HepG2 (cell line): ENCODE measurements around the gene THEM5. TPM values are rescaled to one million over a fixed set of nuclear protein-coding genes. Genes with fewer than 3 reads are reported as not detected.

Source experiments
- ATAC-seq: fragments of 200-7000 bp; cut with Tn5 transposase; 3 replicates; pipeline ENCODE4 v1.9.1; 2020; ENCODE audit warnings: mild to moderate bottlenecking, moderate library complexity
- BruUV-seq: library from RNA; stranded (reverse); fragments of 400-500 nt; replicated peaks from 2 replicates; lab custom pipeline; 2021; lab: Mats Ljungman, UMichigan
- CTCF ChIA-PET: fragments of 300-600 bp; formaldehyde crosslinking; extraction: SDS; loops from one replicate; lab custom pipeline; 2021; ENCODE audit warnings: low total read pairs, inconsistent platforms, low intra/inter-chr PET ratio; lab: Yijun Ruan, JAX
- POLR2A ChIA-PET: fragments of 350-600 bp; sonication (Branson Sonifier 250); formaldehyde crosslinking; loops from one replicate; lab custom pipeline; 2020; ENCODE audit warnings: antibody characterized with exemption, inconsistent platforms; lab: Yijun Ruan, JAX
- DNase-seq: peaks from one replicate; pipeline ENCODE4 v3.0.0-alpha.2; 2015; ENCODE audit warnings: low spot score
- FAIRE-seq: peaks from 3 replicates; lab custom pipeline; 2011; peaks lifted over from hg19 to GRCh38; lab: Jason Lieb, UNC
- H2AFZ ChIP-seq: one replicate; pipeline ENCODE4 v1.6.1; 2011; ENCODE audit warnings: low read length, inconsistent platforms
- H3K27ac ChIP-seq: fragments of 300-600 bp; 3 replicates; pipeline ENCODE4 v1.8.0; 2011; ENCODE audit warnings: mixed run types, mild to moderate bottlenecking, mixed read lengths, low read length, inconsistent platforms; ENCODE audit not compliant: insufficient read depth; ENCODE audit errors: extremely low read length
- H3K27me3 ChIP-seq, 2 experiments: fragments of 200-600 bp in 1 of 2; 2 replicates in 1 of 2; 3 replicates in 1 of 2; pipeline versions ENCODE4 v1.6.0 to v1.8.0; 2011; ENCODE audit warnings: low read length in 2 of 2, mild to moderate bottlenecking in 2 of 2, moderate library complexity in 2 of 2, inconsistent platforms in 1 of 2; ENCODE audit not compliant: insufficient read depth in 2 of 2, control insufficient read depth in 1 of 2
- H3K36me3 ChIP-seq, 2 experiments: fragments of 200-600 bp in 1 of 2; replicated peaks in 1 of 2; 2 replicates in 1 of 2; 3 replicates in 1 of 2; pipeline versions ENCODE4 v1.5.1 to v1.8.0; 2011; ENCODE audit warnings: low read length in 2 of 2, inconsistent platforms in 1 of 2; ENCODE audit not compliant: insufficient read depth in 2 of 2, control insufficient read depth in 1 of 2
- H3K4me1 ChIP-seq: 2 replicates; pipeline ENCODE4 v1.5.1; 2012; ENCODE audit warnings: low read length, inconsistent platforms; ENCODE audit not compliant: insufficient read depth
- H3K4me2 ChIP-seq: 2 replicates; pipeline ENCODE4 v1.6.0; 2011; ENCODE audit warnings: low read depth, low read length, inconsistent platforms
- H3K4me3 ChIP-seq, 3 experiments: fragments of 200-600 bp in 1 of 3; sonication (generic), shearing (Covaris generic) in 1 of 3; replicated peaks in 1 of 3; 2 replicates each; pipeline ENCODE4 v1.5.1; 2011 to 2016; ENCODE audit warnings: low read length in 3 of 3, inconsistent platforms in 2 of 3, low read depth in 2 of 3, mild to moderate bottlenecking in 2 of 3, control low read depth in 1 of 3, mixed read lengths in 1 of 3; ENCODE audit not compliant: insufficient read depth in 1 of 3
- H3K79me2 ChIP-seq: one replicate; pipeline ENCODE4 v1.6.1; 2011; ENCODE audit warnings: low read length, inconsistent platforms; ENCODE audit not compliant: insufficient read depth
- H3K9ac ChIP-seq: 2 replicates; pipeline ENCODE4 v1.6.0; 2011; ENCODE audit warnings: mild to moderate bottlenecking, low read depth, low read length, inconsistent platforms; ENCODE audit not compliant: insufficient read depth
- H3K9me3 ChIP-seq: 2 replicates; pipeline ENCODE4 v1.5.1; 2012; ENCODE audit warnings: mild to moderate bottlenecking, low read length
- H4K20me1 ChIP-seq: 2 replicates; pipeline ENCODE4 v1.6.0; 2011; ENCODE audit warnings: inconsistent platforms, mild to moderate bottlenecking, low read length, moderate library complexity; ENCODE audit not compliant: insufficient read depth
- ESRRA ChIP-seq: sonication (generic); formaldehyde crosslinking; IDR thresholded peaks from 2 replicates; pipeline ENCODE4 v1.5.1; 2020; ENCODE audit warnings: mild to moderate bottlenecking, low read depth, missing genetic modification reagents
- FOSL2 ChIP-seq: sonication (generic); formaldehyde crosslinking; IDR thresholded peaks from 2 replicates; pipeline ENCODE4 v1.4.0; 2020; ENCODE audit warnings: missing genetic modification reagents
- FOXP4 ChIP-seq: sonication (generic); formaldehyde crosslinking; IDR thresholded peaks from 2 replicates; pipeline ENCODE4 v1.4.0; 2020; ENCODE audit warnings: missing genetic modification reagents
- IKZF5 ChIP-seq: IDR thresholded peaks from 2 replicates; pipeline ENCODE4 v1.6.1; 2018; ENCODE audit warnings: missing genetic modification reagents, mild to moderate bottlenecking, missing compliant biosample characterization
- KDM5B ChIP-seq: sonication (generic); formaldehyde crosslinking; IDR thresholded peaks from 2 replicates; pipeline ENCODE4 v1.4.0; 2020; ENCODE audit warnings: missing genetic modification reagents, mild to moderate bottlenecking, borderline replicate concordance
- KLF6 ChIP-seq: IDR thresholded peaks from 2 replicates; pipeline ENCODE4 v1.8.0; 2016; ENCODE audit warnings: missing biosample characterization, missing genetic modification reagents
- NCOA2 ChIP-seq: sonication (generic); formaldehyde crosslinking; IDR thresholded peaks from 2 replicates; pipeline ENCODE4 v1.8.0; 2022; ENCODE audit warnings: inconsistent platforms
- PAF1 ChIP-seq: IDR thresholded peaks from 2 replicates; pipeline ENCODE4 v1.6.1; 2016; ENCODE audit warnings: missing genetic modification reagents, missing compliant biosample characterization
- POLR2AphosphoS5 ChIP-seq: IDR thresholded peaks from 2 replicates; pipeline ENCODE4 v1.6.1; 2012; ENCODE audit warnings: low read depth, low read length
- SNAPC2 ChIP-seq: sonication (generic); formaldehyde crosslinking; IDR thresholded peaks from 2 replicates; pipeline ENCODE4 v1.8.1; 2022; ENCODE audit warnings: mild to moderate bottlenecking, missing genetic modification reagents
- TFAP4 ChIP-seq: sonication (generic); IDR thresholded peaks from 2 replicates; pipeline ENCODE4 v1.6.1; 2016; ENCODE audit warnings: low read depth, borderline replicate concordance
- TSC22D2 ChIP-seq: sonication (generic); formaldehyde crosslinking; IDR thresholded peaks from 2 replicates; pipeline ENCODE4 v1.5.1; 2020; ENCODE audit warnings: missing genetic modification reagents, mild to moderate bottlenecking, borderline replicate concordance
- U2AF2 ChIP-seq: fragments of 200-400 bp; formaldehyde crosslinking; IDR thresholded peaks from 2 replicates; pipeline ENCODE4 v1.6.1; 2017; ENCODE audit warnings: low read depth, mild to moderate bottlenecking, low read length
- ZBTB7A ChIP-seq: sonication (generic); formaldehyde crosslinking; IDR thresholded peaks from 2 replicates; pipeline ENCODE4 v1.8.0; 2022; ENCODE audit warnings: mild to moderate bottlenecking, missing genetic modification reagents
- ZKSCAN5 ChIP-seq: sonication (generic); formaldehyde crosslinking; IDR thresholded peaks from 2 replicates; pipeline ENCODE4 v1.5.1; 2020; ENCODE audit warnings: mild to moderate bottlenecking, missing genetic modification reagents
- ZNF263 ChIP-seq: sonication (generic); formaldehyde crosslinking; IDR thresholded peaks from 2 replicates; pipeline ENCODE4 v1.4.0; 2020; ENCODE audit warnings: missing genetic modification reagents
- ZZZ3 ChIP-seq: sonication (generic); formaldehyde crosslinking; IDR thresholded peaks from 2 replicates; pipeline ENCODE4 v1.4.0; 2020; ENCODE audit warnings: missing genetic modification reagents, mild to moderate bottlenecking, borderline replicate concordance
- WGBS: methylation state at CpG from one replicate; pipeline ENCODE4 v1.1.6; 2017; ENCODE audit warnings: low lambda C conversion rate; 5-methylcytosine and 5-hydroxymethylcytosine counted together
- in situ Hi-C: cut with HindIII; loops from 2 replicates; pipeline ENCODE4 v1.10.0; 2017; ENCODE audit warnings: low pct_unique_long_range_greater_than_20kb; ENCODE audit not compliant: extremely low pct_ligation_motif_present
- intact Hi-C: fragments of 100-400 bp; cut with micrococcal nuclease; formaldehyde crosslinking; loops from one replicate; pipeline ENCODE4 v1.10.0; 2022; ENCODE audit not compliant: unreplicated experiment
- polyA plus RNA-seq, 8 experiments: library from polyadenylated mRNA; depleted of rRNA in 3 of 8; stranded (reverse) in 7 of 8; unstranded in 1 of 8; fragments of >200 nt; fragmentation: Illumina TruSeq in 4 of 8; extraction: Trizol in 4 of 8; gene quantifications; 2 replicates each; pipeline versions ENCODE4 v1.2.1 to v1.2.3, GENCODE V29; 2011 to 2016; ENCODE audit warnings: low read depth in 4 of 8, missing spikeins in 1 of 8, mixed read lengths in 1 of 8; ENCODE audit not compliant: insufficient read depth in 1 of 8
- total RNA-seq, 5 experiments: library from RNA; depleted of rRNA; stranded (reverse); fragments of >200 nt; fragmentation: Illumina TruSeq; extraction: Trizol; gene quantifications; 2 replicates each; pipeline ENCODE4 v1.2.3, GENCODE V29; 2016; ENCODE audit warnings: low read depth in 1 of 5
- TF ChIP-seq, protein P1 (sequence below): sonication (generic); formaldehyde crosslinking; IDR thresholded peaks from 2 replicates; pipeline ENCODE4 v1.4.0; 2020; ENCODE audit warnings: missing genetic modification reagents

The THEM5 gene
- total and polyA plus RNA-seq, 2 of the 13 experiments (the other 11 are each of a cell fraction or from before 2014, with no cell fraction given) = not detected

DNA sequence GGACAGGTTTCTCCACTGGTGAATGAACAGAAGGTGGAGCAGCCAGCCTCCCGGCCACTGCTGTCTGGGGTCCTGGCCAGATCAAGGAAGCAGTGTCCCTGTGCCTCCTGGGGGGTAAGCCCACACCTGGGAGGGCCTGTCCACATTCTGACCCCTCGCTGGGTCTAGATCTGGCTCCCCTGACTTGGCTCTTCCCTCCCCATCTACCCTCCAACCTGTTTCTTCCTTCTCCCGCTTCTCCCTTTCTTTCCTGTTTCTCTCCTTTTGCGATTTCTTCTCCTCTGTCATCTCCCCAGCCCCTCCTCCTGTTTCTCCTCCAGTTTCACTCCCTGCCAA lies 22.3 kb downstream of the THEM5 start (continued):
- no peak for TF ChIP-seq IKZF5 (CRISPR knock-in tag)

GRCh38 chr1:151830055-151830454 lies 23.5 kb downstream of the THEM5 start:
- Histone ChIP-seq H3K27ac (no peak overlapping the region), H3K4me2 (peak overlapping the region; percentile 100), H3K4me1 (peaks cover 52% of the 10 kb centered on the region), H3K27me3 (no peaks in the 10 kb centered on the region; a peak in 2 of 5 replicates), H2AFZ (no peak overlapping the region), H3K9ac (no peak overlapping the region), H3K36me3 (no peaks in the 10 kb centered on the region), H3K9me3 (no peaks in the 10 kb centered on the region), H3K79me2 (no peaks in the 10 kb centered on the region), H4K20me1 (no peaks in the 10 kb centered on the region), H3K4me3 (no peak overlapping the region)
- DNase-seq (no peak), ATAC-seq (no peak), FAIRE-seq (no peak)
- no TSS peak for BruUV-seq
- intact Hi-C loops (loop anchor here (5.0 to 10.0 kb wide), 4 partner anchors 38 to 385 kb away; partner anchors contain the start of genes MRPL9, TDRKH and TUFT1), in situ Hi-C loops (loop anchor here (10.0 kb wide), 2 partner anchors 115 to 235 kb away; partner anchors contain the start of gene CELF3)
- WGBS = 82% methylated on average over 3 of the region's 6 CpGs
- CTCF ChIA-PET = no interaction called here
- POLR2A ChIA-PET = interaction anchor here (0.6 to 2.0 kb wide), 6 partner anchors 10 to 325 kb away, joined by 3 to 10 read pairs (median 3); partner anchors contain the start of genes C2CD4D and S100A11
- TF ChIP-seq POLR2AphosphoS5 (no peak), ZZZ3 (CRISPR knock-in tag) (no peak), ZNF263 (CRISPR knock-in tag) (no peak), ZKSCAN5 (no peak), FOSL2 (no peak), SNAPC2 (CRISPR knock-in tag) (no peak), ZBTB7A (CRISPR knock-in tag) (no peak), U2AF2 (no peak), FOXP4 (CRISPR knock-in tag) (no peak), TFAP4 (no peak), NCOA2 (CRISPR knock-in tag) (no peak), TSC22D2 (CRISPR knock-in tag) (no peak), ESRRA (CRISPR knock-in tag) (no peak), PAF1 (CRISPR knock-in tag) (no peak), KDM5B (CRISPR knock-in tag) (no peak), KLF6 (CRISPR knock-in tag) (no peak)
- TF ChIP-seq, protein P1, sequence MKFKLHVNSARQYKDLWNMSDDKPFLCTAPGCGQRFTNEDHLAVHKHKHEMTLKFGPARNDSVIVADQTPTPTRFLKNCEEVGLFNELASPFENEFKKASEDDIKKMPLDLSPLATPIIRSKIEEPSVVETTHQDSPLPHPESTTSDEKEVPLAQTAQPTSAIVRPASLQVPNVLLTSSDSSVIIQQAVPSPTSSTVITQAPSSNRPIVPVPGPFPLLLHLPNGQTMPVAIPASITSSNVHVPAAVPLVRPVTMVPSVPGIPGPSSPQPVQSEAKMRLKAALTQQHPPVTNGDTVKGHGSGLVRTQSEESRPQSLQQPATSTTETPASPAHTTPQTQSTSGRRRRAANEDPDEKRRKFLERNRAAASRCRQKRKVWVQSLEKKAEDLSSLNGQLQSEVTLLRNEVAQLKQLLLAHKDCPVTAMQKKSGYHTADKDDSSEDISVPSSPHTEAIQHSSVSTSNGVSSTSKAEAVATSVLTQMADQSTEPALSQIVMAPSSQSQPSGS (CRISPR knock-in tag) = no peak
- TF ChIP-seq, all 625 proteins: peak for 0
